Esophagus squamous epithelium (tissue), 5 donors: ENCODE data around the gene PRODH2. TPM values are rescaled to one million over a fixed set of nuclear protein-coding genes. Genes with fewer than 3 reads are reported as not detected.

ENCODE experiments used
- DNase-seq: peaks from one replicate; lab custom pipeline; 2025; lab: John Stamatoyannopoulos, UW
- H3K27ac ChIP-seq, 4 donors: fragments of 200-600 bp; sonication (generic); one replicate each; pipeline ENCODE4 v1.5.1; 2016 to 2019; ENCODE audit warnings: mild to moderate bottlenecking in 1 of 4
- H3K27me3 ChIP-seq, 4 donors: fragments of 200-600 bp; sonication (generic); 1 replicate in 3 of 4; 2 replicates in 1 of 4; pipeline versions ENCODE4 v1.5.1 to v1.6.0; 2017 to 2021; ENCODE audit warnings: antibody characterized with exemption in 1 of 4
- H3K36me3 ChIP-seq, 3 donors: fragments of 200-600 bp; sonication (generic); one replicate each; pipeline ENCODE4 v1.5.1; 2016 to 2019
- H3K4me1 ChIP-seq, 3 donors: fragments of 200-600 bp; sonication (generic); one replicate each; pipeline ENCODE4 v1.5.1; 2017 to 2019
- H3K4me3 ChIP-seq, 4 donors: fragments of 200-600 bp; sonication (generic); 1 replicate in 3 of 4; 2 replicates in 1 of 4; pipeline ENCODE4 v1.5.1; 2016 to 2019; ENCODE audit warnings: mild to moderate bottlenecking in 2 of 4, moderate library complexity in 1 of 4
- H3K9me3 ChIP-seq, 3 donors: fragments of 200-600 bp; sonication (generic); one replicate each; pipeline ENCODE4 v1.5.1; 2016 to 2019
- CTCF ChIP-seq, 6 experiments: fragments of 450-650 bp in 4 of 6; fragments of 200-600 bp in 2 of 6; sonication (generic) in 2 of 6; IDR thresholded peaks; one replicate each; pipeline ENCODE4 v1.5.1; 2016 to 2019; ENCODE audit warnings: antibody characterized with exemption in 6 of 6, mild to moderate bottlenecking in 4 of 6, moderate library complexity in 4 of 6
- POLR2A ChIP-seq, 4 donors: fragments of 450-650 bp; IDR thresholded peaks; one replicate each; pipeline ENCODE4 v1.6.1; 2017; ENCODE audit warnings: antibody characterized with exemption in 4 of 4, mild to moderate bottlenecking in 4 of 4, moderate library complexity in 3 of 4
- WGBS, 2 donors: methylation state at CpG; one replicate each; pipeline ENCODE4 v1.1.5; 2018; 5-methylcytosine and 5-hydroxymethylcytosine counted together
- intact Hi-C: fragments of 100-400 bp; cut with DNase I; formaldehyde crosslinking; loops from one replicate; pipeline ENCODE4 v1.15.0; 2022
- total RNA-seq, 4 donors: library from RNA; depleted of rRNA; stranded (reverse); fragments of >200 nt; gene quantifications; one replicate each; pipeline ENCODE4 v1.1.0, GENCODE V29; 2016
- donor health status: DM: yes; HTN: yes; CAD: no.

PRODH2 gene
- total RNA-seq, 4 donors from 2014 or later, result not detected

GRCh38 chr19:35832054-35832453 is 19.4 kb upstream of the PRODH2 start:
- H3K9me3 ChIP-seq, result no peaks in the 10 kb centered on the region
- H3K36me3 ChIP-seq, result no peaks in the 10 kb centered on the region
- DNase-seq, result no peak
- TF ChIP-seq CTCF (IDR thresholded peaks at IDR 0.05) (no peak), POLR2A (IDR thresholded peaks at IDR 0.05) (no peak)
- H3K4me3 ChIP-seq, result no peak overlapping the region
- H3K4me1 ChIP-seq, result no peaks in the 10 kb centered on the region
- peaks cover 0 to 82% (median 0%) of the 10 kb centered on the region in 4 donors for H3K27me3 ChIP-seq
- H3K27ac ChIP-seq, result no peak overlapping the region
- intact Hi-C loops, result no loop called here
- 58% methylated on average over 4 of the region's 4 CpGs for WGBS, 2 donors

- DNase-seq, result no peak
- WGBS, 2 donors, result 60 to 74% methylated on average over 10 to 18 of the region's 18 CpGs
- Histone ChIP-seq H3K27ac (no peak overlapping the region), H3K4me3 (no peak overlapping the region), H3K27me3 (peaks cover 0 to 86% (median 0%) of the 10 kb centered on the region in 4 donors), H3K9me3 (no peaks in the 10 kb centered on the region), H3K4me1 (no peaks in the 10 kb centered on the region), H3K36me3 (no peaks in the 10 kb centered on the region)
- intact Hi-C loops, result no loop called here
- TF ChIP-seq POLR2A (IDR thresholded peaks at IDR 0.05) (no peak), CTCF (IDR thresholded peaks at IDR 0.05) (no peak)
These were observed 18.3 kb upstream of the PRODH2 start for GRCh38 chr19:35830986-35831385.

GRCh38 chr19:35828692-35829301 is 16.2 kb upstream of the PRODH2 start:
- H3K4me3 ChIP-seq, result no peak overlapping the region
- peaks cover 0 to 78% (median 0%) of the 10 kb centered on the region in 4 donors for H3K27me3 ChIP-seq
- H3K9me3 ChIP-seq, result no peaks in the 10 kb centered on the region
- no peaks in the 10 kb centered on the region for H3K4me1 ChIP-seq
- no peak for TF ChIP-seq CTCF (IDR thresholded peaks at IDR 0.05)
- TF ChIP-seq POLR2A (IDR thresholded peaks at IDR 0.05), result no peak
- intact Hi-C loops, result no loop called here
- no peaks in the 10 kb centered on the region for H3K36me3 ChIP-seq
- whole genome bisulfite sequencing, 2 donors, result 15 to 16% methylated on average over 8 to 10 of the region's 12 CpGs
- no peak overlapping the region for H3K27ac ChIP-seq
- no peak for DNase-seq

GRCh38 chr19:35824150-35824549 is 11.5 kb upstream of the PRODH2 start:
- H3K4me3 ChIP-seq, result no peak overlapping the region
- no peaks in the 10 kb centered on the region for H3K9me3 ChIP-seq
- peaks cover 0 to 53% (median 0%) of the 10 kb centered on the region in 4 donors for H3K27me3 ChIP-seq
- no peak overlapping the region for H3K27ac ChIP-seq
- no peak for TF ChIP-seq CTCF (IDR thresholded peaks at IDR 0.05)
- TF ChIP-seq POLR2A (IDR thresholded peaks at IDR 0.05), result no peak
- no peak for DNase-seq
- intact Hi-C loops, result no loop called here
- no peaks in the 10 kb centered on the region for H3K36me3 ChIP-seq
- 69 to 93% methylated on average over 2 to 5 of the region's 5 CpGs for WGBS, 2 donors
- no peaks in the 10 kb centered on the region for H3K4me1 ChIP-seq

- H3K9me3 ChIP-seq, result no peaks in the 10 kb centered on the region
- H3K36me3 ChIP-seq, result no peaks in the 10 kb centered on the region
- TF ChIP-seq POLR2A (IDR thresholded peaks at IDR 0.05) (no peak), CTCF (IDR thresholded peaks at IDR 0.05) (no peak)
- no peak for DNase-seq
- peaks cover 0 to 55% (median 0%) of the 10 kb centered on the region in 4 donors for H3K27me3 ChIP-seq
- H3K4me1 ChIP-seq, result no peaks in the 10 kb centered on the region
- WGBS, 2 donors, result 63 to 68% methylated on average over 3 of the region's 3 CpGs
- no peak overlapping the region for H3K27ac ChIP-seq
- H3K4me3 ChIP-seq, result no peak overlapping the region
- intact Hi-C loops, result no loop called here
These were observed 9.9 kb upstream of the PRODH2 start for GRCh38 chr19:35822579-35822978.
